HG02678 (cell line): ENCODE results near the gene CLPX.
"Not testable (repeated sequence)": the region's sequence is repeated elsewhere in the genome, so short reads cannot be mapped to it uniquely, and the experiment has no call there.

Source experiments
- ATAC-seq: cut with Tn5 transposase; IDR thresholded peaks from one replicate; pipeline ENCODE4 v1.9.1; 2021; ENCODE audit warnings: mild to moderate bottlenecking, moderate library complexity; ENCODE audit not compliant: unreplicated experiment

CLPX gene

DNA sequence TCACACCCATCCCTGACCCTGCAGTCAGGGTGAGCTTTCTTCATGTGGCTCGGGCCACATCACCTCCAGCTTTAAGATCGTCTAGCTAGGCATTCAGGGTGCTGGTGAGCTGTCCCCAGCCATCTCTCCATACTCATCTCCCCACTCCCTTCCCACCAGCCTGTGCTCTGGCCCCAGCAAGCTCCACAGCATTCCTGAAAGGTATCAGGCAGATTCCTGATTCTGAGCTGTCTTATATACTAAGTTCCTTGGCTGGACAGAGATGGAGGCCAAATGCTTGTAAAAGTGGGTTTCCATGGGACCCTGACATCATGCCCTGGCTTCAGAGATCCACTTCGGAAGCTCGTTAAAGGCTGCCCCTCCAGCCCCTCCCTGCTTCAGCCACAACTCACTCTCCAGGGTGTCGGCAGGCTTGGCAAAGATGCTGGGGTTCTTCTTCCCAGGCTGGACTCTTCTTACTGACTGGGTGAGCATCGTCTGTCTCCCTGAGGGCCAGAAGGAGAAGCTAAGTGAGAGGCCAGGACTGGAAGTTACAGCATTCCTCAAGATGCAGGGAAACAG lies 22.2 kb upstream of the CLPX start:
- no peak for ATAC-seq

DNA sequence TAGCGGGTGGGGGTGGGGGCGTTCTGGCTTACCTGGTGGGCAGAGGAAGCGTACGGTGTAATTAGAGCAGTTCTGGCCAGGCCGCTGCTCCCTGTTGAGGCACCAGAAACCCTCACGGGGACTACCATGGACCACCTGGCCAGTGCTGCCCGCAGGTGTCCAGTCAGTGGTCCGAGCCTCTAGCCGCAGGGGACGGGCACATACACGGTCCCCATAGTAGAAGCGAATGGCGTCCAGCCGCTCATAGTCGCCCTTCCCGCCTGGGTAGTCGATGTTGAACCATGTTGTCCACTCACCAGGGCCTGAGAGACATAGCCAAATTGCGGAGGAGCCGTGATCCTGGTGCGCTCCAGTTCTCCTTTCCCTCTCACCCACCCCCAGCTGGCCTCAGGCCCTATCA lies 21.6 kb upstream of the CLPX start:
- ATAC-seq, result no peak

DNA sequence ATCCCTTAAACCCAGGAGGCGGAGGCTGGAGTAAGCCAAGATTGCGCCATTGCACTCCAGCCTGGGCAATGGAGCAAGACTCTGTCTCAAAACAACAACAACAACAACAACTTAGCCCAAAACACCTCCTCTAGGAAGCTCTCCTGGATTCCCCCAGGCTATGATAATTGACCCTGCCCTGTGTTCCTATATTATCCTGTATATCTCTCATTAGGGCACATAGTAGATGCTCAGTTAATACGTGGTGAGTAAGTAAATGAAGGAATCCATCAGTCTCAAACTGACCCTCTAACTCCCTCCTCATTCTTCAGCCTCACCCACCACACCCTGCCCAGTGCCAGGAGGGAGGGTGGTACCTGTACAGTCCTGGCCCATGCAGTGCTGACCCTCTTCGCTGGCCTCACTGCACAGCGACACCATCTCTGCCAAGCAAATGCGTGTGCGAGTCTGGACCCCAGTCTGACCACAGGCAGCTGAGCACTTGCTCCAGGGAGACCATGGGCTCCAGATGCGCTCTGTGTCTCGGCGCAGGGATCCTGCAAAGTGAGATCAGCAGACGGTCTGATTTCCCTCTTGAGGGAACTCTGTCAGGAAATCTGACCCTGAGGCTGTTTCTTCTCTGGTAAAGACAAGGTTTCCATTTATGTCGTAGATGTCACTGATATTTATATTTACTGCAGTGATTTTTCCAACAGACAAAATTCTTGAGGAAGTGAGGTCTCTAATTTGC lies 20.0 kb upstream of the CLPX start:
- ATAC-seq, result no peak

DNA sequence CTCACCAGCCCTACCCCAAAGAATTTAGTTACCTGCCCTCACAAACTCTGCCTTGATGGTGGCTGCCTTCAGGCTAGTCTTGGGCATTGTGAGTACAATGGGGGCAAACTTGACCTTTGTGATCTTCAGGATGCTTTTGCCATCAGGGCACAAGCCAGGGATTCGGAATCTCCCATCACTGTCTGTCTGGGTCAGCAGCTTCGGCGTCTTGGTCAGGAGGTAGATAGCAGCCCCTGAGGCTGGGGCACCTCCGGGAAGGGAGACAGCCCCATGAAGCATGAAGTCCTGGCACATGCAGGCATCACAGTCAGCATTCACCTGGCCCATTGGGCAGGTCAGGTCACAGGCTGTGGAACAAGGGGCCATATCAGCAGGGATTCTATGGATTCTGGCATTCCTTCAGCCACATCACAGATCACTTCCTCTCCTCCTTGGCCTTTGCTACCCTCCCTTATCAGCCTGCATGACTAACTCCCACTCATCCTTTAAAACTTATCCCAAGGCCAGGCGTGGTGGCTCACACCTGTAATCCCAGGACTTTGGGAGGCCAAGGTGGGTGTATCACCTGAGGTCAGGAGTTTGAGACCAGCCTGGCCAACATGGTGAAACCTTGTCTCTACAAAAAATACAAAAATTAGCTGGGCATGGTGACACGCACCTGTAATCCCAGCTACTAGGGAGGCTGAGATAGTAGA lies 19.2 kb upstream of the CLPX start:
- no peak for ATAC-seq

DNA sequence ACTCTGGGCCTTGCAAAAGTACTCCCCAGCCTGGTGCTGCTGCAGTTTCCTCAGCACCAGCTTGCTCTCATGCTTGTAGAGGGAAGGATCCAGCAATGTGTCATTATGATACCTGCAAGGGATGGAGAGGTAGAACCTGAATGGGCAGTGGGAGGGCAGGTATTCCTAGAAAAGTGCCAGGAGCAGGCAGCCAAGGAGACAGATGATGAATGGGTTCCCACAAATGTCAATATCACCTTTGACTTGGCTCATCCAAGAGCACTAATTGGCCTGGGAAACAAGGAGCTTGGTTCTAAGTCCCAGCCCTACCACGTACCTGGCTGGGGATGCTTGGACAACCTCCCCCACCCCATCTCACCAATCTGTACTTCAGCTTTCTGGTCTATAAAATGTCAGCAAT lies 16.8 kb upstream of the CLPX start:
- no peak for ATAC-seq

DNA sequence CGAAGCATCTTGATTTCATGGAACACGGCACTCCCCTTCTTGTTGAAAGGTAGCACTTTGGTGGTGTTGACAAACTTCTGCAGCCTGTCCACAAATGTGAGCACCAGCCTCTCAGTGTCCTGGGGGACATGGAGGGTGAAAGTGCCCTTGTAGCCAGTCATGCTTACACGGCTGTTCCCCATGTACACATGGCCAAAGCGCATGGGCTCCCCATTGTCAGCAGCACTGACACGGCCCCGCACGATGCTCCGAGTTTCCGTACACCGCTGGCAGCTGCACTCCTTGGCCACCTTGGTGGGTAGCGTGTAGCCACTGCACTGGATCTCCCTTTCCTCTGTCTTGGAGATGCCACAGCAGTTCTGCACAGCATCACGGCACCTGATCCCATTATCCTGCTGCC lies 13.4 kb upstream of the CLPX start:
- ATAC-seq, result no peak

DNA sequence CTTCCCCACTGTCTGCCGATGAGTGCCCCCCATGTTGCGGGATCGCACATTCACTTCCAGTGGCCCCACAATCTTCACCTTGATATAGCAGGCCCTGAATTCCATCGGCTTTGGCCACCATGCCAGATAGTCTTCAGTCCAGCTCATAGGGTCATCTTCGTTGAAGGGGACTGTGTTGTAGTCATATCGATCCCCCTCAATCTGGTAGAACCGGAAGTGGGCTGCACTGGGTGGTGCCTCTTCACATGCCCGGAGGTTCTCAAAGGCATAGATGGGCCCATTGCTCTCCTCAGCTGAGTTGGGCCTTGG lies 12.1 kb upstream of the CLPX start:
- no peak for ATAC-seq

DNA sequence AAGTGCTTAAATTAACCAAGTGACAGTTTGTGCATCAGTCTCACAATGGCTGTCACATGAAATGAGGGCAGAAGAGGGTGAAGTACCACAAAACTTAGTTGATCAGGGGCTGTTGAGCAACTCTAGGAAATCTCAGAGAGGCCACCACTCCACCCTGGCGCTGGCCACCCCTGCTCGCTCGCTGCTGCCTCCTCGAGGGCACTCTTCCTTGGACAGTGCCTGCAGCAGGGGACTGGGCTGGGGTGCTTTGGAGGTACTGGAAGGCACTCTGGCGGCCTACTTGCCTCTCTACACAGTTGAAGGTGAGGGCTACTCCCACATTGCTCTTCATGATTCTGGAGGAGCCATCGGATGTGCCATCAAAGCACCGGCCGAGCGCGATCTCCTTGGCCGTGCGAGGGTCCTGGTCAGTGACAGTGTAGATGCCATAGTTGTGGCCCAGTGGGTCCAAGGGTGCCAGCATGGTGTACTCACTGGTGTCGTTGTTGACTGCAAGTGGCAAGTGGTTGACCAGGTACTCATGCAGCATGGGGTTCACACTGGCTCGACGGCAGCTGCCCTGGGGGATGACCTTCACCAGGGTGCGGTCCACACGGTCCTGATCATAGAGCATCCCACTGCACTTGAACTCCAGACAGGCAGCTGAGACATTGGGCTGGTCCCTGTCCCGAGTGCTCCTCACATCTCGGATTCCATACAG lies 11.6 kb upstream of the CLPX start:
- no peak for ATAC-seq

DNA sequence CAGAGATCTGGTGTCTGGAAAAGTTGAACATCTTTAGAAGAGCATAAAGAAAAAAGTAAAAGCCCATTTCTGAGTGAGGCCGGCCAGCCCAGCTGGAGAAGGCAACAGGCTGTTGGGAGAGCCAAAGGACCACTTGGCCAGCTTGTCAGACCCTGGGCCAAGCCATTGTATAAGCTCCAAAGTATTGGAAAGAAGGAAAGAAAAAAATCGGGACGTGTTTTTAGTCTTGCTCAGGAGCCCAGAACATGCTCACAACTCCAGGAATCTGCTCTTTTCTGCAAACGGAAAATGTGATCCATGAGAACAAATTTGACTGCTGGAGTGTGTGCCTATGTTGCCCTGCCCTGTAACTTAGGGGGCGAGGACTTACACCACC lies 10.4 kb upstream of the CLPX start:
- no peak for ATAC-seq

DNA sequence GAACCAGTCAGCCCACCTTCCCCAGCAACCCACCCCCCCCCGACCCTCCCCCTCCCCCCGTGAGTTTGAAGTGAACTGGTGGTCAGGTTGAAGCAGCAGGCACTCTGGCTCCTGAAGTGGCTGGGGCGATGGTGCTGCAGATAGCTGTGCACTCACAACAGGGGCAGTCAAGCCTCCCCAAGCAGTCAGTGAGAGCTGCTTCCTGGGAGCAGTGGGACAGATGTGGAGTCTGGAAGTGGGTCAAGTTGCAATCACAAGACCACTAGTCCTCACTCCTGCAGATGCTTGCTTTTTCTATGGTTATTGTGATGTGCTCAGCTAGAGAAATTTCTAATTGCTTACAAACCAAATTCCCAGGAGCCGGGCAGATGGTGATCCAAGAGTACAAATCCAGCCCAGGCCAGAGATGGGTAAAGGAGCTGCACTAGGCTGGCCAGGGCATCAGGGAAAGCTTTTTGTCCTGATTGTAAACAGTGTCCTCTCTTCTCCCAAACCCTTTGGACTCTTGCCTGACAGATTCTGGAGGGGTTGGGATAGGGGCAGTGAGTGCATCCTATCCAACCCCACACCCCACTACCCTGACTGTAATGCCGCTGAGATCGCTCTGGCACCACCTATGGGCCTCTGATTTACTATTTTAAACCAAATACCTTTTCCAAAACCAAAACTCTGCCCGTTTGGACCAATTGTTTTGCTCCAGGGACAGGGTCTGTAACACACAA lies 9.8 kb upstream of the CLPX start:
- no peak for ATAC-seq

DNA sequence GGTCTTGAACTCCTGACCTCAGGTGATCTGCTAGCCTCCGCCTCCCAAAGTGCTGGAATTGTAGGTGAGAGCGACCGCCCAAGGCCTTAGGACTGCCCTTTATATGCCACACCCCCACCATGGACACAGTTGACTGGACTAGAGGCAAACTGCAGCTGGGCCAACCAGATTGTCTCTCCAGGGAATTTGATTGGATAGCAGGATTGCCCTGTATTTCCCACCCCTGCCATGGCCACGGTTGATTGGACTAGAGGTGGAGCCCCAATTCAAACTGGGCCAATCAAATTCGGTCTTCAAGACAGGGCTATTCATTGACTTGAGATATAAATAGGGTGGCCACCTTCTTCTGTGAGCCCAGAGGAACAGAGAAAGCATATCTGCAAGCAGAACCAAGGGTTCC lies 6.9 kb upstream of the CLPX start:
- ATAC-seq, result no peak

DNA sequence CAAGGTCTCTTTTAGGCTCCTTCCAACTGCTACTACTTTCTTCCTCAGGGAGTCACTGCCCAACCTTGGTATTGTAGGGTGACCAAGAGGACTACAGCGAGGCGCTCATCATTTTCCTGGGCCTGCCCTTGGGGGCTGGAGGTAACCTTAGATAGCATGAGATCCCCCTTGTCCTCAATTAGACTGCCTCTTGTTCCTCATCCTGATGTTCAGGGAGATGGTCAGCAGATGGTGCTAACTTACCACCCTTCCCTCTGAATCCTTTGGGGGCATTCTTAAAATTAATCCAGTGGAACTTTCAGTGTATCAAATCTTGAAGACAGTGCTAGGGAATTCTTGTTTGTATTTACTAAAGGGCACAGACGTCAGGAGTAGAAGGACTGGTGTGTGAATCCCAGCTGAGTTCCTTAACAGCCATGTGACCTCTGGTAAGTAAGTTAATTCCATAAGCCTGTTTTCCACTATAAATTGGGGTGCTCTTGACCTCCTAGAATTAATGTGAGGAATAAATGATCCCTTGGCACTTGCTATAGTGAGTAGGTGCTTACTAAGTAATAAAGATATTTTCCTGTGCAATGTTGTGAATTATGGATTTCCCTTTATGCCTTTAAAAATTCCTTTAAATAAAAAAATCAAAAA lies 4.1 kb upstream of the CLPX start:
- no peak for ATAC-seq

DNA sequence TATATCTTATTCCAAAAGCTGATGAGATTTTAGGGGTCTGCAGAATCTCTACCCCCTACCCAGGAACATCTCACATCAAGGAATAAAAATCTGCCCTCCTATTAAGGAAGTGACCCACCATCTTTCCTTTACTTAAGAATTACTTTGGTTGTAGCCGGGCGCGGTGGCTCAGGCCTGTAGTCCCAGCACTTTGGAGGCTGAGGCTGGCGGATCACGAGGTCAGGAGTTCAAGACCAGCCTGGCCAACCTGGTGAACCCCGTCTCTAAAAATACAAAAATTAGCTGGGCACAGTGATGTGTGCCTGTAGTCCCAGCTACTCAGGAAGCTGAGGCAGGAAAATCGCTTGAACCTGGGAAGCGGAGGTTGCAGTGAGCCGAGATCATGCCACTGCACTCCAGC lies 3.3 kb upstream of the CLPX start:
- ATAC-seq, result not testable (repeated sequence)

DNA sequence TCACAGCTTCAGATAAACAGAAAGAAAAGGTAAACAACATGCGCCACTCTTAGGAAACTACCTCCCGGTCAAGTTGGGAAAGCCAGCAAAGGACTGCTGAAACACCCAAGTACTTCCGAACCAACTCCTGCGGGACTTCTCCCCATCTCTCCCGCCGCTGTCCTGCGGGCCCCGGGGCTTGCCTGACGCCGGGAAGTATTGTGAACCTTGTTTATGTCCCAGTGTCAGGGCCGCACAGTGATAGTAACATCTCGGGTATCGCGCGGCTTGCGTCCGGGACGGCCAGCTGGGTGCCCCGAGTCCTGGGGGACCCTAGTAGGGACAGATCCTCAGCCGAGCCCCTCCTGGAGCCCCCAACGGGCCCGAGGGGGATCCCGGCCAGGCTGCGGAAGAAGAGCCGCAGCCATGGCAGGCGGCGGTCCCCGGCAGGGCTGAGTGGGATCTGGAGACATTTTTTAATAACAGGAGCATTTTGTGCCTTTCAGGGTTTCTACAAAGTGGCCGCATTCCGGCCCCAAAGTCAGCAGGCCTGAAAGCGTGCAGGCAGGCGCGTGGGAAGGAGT lies 756 bp downstream of the CLPX start:
- peak; percentile 15 for ATAC-seq

DNA sequence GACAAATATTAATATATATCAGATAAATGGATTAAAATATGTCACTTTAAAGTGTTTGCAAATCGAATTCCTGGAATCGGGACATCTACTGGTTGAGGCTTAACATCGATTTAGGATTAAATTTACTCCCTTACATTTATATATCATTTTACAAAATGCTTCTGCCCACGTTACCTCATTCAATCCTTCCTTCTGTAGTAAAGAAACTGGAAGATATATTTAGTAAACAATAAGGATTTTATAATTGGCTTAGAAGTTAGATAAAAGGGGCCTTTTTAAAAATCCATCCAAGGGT lies 1.3 kb downstream of the CLPX start:
- ATAC-seq, result no peak

DNA sequence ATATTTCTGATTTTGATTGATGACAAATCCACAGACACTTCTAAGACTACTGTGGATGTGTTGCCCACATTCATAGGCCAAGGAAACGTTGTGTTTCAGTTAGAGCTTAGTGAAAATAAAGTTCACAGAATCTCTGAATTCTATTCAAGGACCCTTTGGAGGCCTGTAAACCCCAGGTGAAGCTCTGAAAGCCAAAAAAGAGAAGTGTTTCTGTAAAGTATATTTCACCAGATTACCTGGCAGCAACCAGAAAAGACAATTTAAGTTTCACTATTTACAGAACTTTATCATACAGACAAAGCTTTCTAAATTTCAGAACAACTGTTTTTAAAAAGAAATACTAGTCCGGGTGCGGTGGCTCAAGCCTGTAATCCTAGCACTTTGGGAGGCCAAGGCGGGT lies 2.6 kb downstream of the CLPX start:
- no peak for ATAC-seq

DNA sequence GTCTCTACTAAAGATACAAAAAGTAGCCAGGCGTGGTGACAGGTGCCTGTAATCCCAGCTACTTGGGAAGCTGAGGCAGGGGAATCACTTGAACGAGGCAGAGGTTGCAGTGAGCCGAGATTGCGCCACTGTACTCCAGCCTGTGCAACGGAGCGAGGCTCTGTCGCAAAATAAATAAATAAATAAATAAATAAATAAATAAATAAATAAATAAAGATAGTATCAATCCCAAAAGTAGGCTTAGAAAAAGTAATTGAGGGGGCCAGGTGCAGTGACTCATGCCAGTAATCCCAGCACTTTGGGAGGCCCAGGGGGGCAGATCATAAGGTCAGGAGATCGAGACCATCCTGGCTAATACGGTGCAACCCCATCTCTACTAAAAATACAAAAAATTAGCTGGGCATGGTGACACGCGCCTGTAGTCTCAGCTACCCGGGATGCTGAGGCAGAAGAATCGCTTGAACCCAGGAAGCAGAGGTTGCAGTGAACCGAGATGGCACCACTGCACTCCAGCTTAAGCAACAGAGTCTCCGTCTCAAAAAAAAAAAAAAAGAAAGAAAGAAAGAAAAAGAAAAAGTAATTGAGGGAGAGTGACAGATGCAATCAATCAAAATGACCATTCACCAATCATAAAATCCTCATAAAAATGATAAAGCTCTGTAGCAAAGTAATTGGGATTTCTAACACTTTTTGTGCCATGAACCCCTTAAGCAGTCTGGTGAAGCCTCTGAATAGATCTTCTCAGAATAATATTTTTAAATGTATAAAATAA lies 3.4 kb downstream of the CLPX start:
- not testable (repeated sequence) for ATAC-seq

DNA sequence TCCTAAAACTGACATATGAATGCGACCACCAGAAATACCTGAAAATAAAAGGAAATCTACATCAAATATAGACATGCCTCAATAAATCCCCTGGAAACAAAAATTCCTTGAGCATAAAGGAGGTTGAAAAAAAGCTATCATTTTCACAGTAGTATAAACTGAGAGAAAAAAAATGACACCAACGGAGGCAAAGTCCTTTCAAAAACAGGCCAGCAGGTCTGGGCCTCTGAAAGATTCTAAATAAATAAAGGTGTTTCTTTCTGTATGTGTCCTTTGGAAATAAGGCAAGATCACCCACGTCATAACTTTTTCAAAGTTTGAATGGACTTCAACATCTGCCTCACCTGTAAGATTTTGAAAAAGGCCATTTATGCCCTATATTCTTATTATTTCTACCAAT lies 5.0 kb downstream of the CLPX start:
- ATAC-seq, result no peak

DNA sequence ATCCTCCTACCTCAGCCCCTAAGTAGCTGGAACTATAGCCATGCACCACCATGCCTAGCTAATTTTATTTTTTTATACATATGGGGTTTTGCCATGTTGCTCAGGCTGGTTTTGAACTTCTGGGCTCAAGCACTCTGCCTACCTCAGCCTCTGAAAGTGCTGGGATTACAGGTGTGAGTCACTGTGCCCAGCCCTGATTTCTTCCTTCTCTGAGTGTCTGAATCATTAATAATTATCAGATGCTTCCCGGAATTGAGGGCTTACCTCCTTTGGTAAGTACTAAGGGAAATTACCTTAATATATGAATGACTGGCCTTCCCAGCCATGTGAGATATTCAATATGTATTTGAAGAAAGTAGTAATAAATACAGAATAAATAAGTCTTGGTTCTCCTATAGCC lies 7.2 kb downstream of the CLPX start:
- no peak for ATAC-seq

DNA sequence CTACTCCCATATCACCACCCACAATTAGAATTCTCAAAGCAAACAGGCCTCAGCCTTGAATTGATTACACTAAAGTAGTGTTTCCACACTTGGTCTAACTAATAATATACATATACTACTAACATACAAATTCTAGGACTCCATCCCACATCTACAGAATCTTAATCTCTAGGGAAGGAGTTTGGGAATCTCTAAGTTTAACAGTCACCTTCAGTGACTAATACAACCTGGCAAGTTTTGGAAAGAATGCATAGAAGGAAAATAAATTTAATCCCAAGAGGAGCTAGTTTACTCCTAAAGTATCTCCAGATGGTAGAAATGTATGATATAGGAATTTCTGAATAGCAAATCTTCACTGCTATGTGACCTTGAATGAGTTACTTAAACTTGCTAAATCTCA lies 9.1 kb downstream of the CLPX start:
- ATAC-seq, result no peak
